Testis (tissue), 3 donors: ENCODE measurements around the gene FGF9. TPM values are rescaled to one million over a fixed set of nuclear protein-coding genes. Genes with fewer than 3 reads are reported as not detected.

Experiments used
- DNase-seq: peaks from one replicate; pipeline ENCODE4 v3.0.0-alpha.2; 2019
- H3K27ac ChIP-seq, 2 donors: fragments of 200-600 bp; sonication (generic); one replicate each; pipeline ENCODE4 v1.5.1; 2019
- H3K27me3 ChIP-seq: fragments of 200-600 bp; sonication (generic); one replicate; pipeline ENCODE4 v1.5.1; 2019
- H3K36me3 ChIP-seq: fragments of 200-600 bp; sonication (generic); one replicate; pipeline ENCODE4 v1.5.1; 2017; ENCODE audit warnings: low read depth; ENCODE audit errors: missing control alignments
- H3K4me1 ChIP-seq: fragments of 200-600 bp; sonication (generic); one replicate; pipeline ENCODE4 v1.5.1; 2019
- H3K4me3 ChIP-seq, 2 donors: fragments of 200-600 bp; sonication (generic); one replicate each; pipeline ENCODE4 v1.5.1; 2017 to 2019
- H3K9me3 ChIP-seq: fragments of 200-600 bp; sonication (generic); one replicate; pipeline ENCODE4 v1.5.1; 2017
- POLR2A ChIP-seq: fragments of 450-650 bp; IDR thresholded peaks from one replicate; pipeline ENCODE4 v1.6.1; 2017; ENCODE audit warnings: antibody characterized with exemption, mild to moderate bottlenecking, moderate library complexity
- WGBS, 2 donors: methylation state at CpG; one replicate each; pipeline ENCODE4 v1.1.5; 2018; 5-methylcytosine and 5-hydroxymethylcytosine counted together
- intact Hi-C: fragments of 100-400 bp; cut with DNase I; formaldehyde crosslinking; loops from one replicate; pipeline ENCODE4 v1.15.1; 2023; ENCODE audit warnings: low total_unique reads
- polyA plus RNA-seq: library from polyadenylated mRNA; stranded (reverse); fragments of 350-450 nt; fragmentation: Illumina TruSeq; extraction: RNeasy Lipid Tissue Mini Kit (QIAGEN cat#74804); gene quantifications from one replicate; pipeline ENCODE4 v1.2.3, GENCODE V29; 2014; ENCODE audit warnings: low read depth, low replicate concordance; ENCODE audit not compliant: insufficient read depth
- total RNA-seq, 2 donors: library from RNA; depleted of rRNA; stranded (reverse); fragments of >200 nt; gene quantifications; one replicate each; pipeline ENCODE4 v1.2.3, GENCODE V29; 2016
- TF ChIP-seq, protein P1 (sequence below), 3 experiments: fragments of 450-650 bp in 2 of 3; fragments of 200-600 bp in 1 of 3; sonication (generic) in 1 of 3; IDR thresholded peaks; one replicate each; pipeline ENCODE4 v1.5.1; 2016 to 2019; ENCODE audit warnings: antibody characterized with exemption in 3 of 3, mild to moderate bottlenecking in 2 of 3, moderate library complexity in 1 of 3

FGF9 gene
- total and polyA plus RNA-seq, 3 donors from 2014 or later, result 0.79 to 4.3 (median 1.5) TPM

GRCh38 chr13:21676611-21677021 is 5.7 kb downstream of the FGF9 start:
- Histone ChIP-seq H3K27me3 (no peaks in the 10 kb centered on the region), H3K27ac (no peak overlapping the region), H3K4me1 (peaks cover 7% of the 10 kb centered on the region), H3K9me3 (no peaks in the 10 kb centered on the region), H3K4me3 (no peak overlapping the region), H3K36me3 (no peaks in the 10 kb centered on the region)
- WGBS, 2 donors, result 42 to 53% methylated on average over 6 of the region's 6 CpGs
- TF ChIP-seq, protein P1, sequence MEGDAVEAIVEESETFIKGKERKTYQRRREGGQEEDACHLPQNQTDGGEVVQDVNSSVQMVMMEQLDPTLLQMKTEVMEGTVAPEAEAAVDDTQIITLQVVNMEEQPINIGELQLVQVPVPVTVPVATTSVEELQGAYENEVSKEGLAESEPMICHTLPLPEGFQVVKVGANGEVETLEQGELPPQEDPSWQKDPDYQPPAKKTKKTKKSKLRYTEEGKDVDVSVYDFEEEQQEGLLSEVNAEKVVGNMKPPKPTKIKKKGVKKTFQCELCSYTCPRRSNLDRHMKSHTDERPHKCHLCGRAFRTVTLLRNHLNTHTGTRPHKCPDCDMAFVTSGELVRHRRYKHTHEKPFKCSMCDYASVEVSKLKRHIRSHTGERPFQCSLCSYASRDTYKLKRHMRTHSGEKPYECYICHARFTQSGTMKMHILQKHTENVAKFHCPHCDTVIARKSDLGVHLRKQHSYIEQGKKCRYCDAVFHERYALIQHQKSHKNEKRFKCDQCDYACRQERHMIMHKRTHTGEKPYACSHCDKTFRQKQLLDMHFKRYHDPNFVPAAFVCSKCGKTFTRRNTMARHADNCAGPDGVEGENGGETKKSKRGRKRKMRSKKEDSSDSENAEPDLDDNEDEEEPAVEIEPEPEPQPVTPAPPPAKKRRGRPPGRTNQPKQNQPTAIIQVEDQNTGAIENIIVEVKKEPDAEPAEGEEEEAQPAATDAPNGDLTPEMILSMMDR (IDR thresholded peaks at IDR 0.05), result no peak
- no peak for TF ChIP-seq POLR2A
- intact Hi-C loops, result no loop called here
- no peak for DNase-seq

DNA sequence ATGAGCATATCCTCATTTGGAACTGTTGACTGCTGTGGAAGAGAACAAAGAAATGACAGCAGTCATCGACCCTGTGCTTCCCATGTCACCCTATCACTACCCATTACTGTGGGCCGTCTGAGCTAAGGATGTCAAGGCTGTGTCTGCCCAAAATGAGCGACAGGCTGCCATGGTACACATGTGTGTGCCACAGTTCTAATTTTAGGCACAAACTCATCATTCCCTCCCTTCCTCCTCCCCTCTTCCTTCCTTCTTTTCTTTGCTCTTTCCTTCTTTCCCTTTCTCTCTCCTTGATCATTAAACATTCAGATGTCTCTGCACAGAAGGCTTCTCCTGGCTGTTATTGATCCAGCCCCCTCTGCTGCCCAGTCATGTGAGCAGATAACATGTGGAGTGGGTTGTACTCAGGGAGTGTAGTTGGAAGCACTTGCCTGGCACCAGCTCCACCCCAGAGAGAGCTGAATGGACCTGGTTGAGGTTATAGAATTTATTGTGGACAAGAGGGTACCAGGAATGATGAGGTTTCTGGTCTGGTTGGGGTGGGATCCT is 6.3 kb downstream of the FGF9 start:
- Histone ChIP-seq H3K9me3 (no peaks in the 10 kb centered on the region), H3K4me1 (peaks cover 7% of the 10 kb centered on the region), H3K27me3 (no peaks in the 10 kb centered on the region), H3K36me3 (no peaks in the 10 kb centered on the region), H3K27ac (no peak overlapping the region), H3K4me3 (no peak overlapping the region)
- TF ChIP-seq, protein P1 (IDR thresholded peaks at IDR 0.05), result no peak
- no peak for TF ChIP-seq POLR2A
- intact Hi-C loops, result no loop called here
- no peak for DNase-seq
- WGBS, 2 donors, result 47 to 77% methylated on average over 3 of the region's 3 CpGs

DNA sequence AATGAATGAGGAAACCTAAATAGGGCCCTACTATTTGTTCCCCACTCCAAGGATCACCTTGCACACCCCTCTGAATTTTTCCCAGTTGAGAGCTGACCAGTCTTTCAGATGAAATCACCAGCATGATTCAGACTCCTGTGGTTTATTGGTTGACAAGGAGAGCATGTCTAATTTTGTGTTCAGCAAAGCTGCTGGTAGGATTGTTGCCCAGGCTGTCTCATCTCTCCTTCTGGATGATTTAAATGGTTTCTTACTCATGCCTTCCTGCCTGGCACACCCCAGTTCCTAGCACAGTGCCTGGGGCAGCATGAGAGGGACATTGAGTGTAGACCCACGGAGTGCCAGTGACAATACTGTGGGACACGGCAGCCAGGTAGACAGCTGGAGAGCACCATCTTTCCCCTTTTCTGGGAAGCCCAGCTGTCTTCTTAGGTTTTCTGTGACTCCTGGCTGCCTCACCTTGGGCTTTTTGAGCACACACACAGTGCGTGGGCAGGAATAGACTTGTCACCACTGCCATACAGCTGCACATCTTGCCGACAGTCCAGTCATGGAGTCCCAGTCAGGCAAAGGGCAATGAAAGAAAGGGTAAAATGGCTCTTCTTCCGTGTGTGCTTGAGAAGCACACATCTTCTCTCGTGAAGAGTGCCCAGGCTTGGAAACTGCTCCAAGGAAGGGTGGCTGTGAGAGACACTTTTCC is 12.3 kb downstream of the FGF9 start:
- intact Hi-C loops, result no loop called here
- H3K27ac ChIP-seq, result no peak overlapping the region
- 76 to 91% methylated on average over 6 of the region's 6 CpGs for WGBS, 2 donors
- H3K4me3 ChIP-seq, result no peak overlapping the region
- TF ChIP-seq, protein P1 (IDR thresholded peaks at IDR 0.05), result no peak
- TF ChIP-seq POLR2A, result no peak
- DNase-seq, result no peak
- H3K27me3 ChIP-seq, result no peaks in the 10 kb centered on the region
- no peaks in the 10 kb centered on the region for H3K36me3 ChIP-seq
- no peaks in the 10 kb centered on the region for H3K4me1 ChIP-seq
- H3K9me3 ChIP-seq, result no peaks in the 10 kb centered on the region

- DNase-seq, result no peak
- no peaks in the 10 kb centered on the region for H3K4me1 ChIP-seq
- WGBS, 2 donors, result 56 to 60% methylated on average over 2 of the region's 2 CpGs
- H3K36me3 ChIP-seq, result no peaks in the 10 kb centered on the region
- H3K27me3 ChIP-seq, result no peaks in the 10 kb centered on the region
- H3K9me3 ChIP-seq, result no peaks in the 10 kb centered on the region
- TF ChIP-seq POLR2A, result no peak
- TF ChIP-seq, protein P1 (IDR thresholded peaks at IDR 0.05), result no peak
- H3K27ac ChIP-seq, result no peak overlapping the region
- H3K4me3 ChIP-seq, result no peak overlapping the region
- intact Hi-C loops, result no loop called here
These were observed 13.7 kb downstream of the FGF9 start for GRCh38 chr13:21684576-21684975.
